Measurements from ENCODE around the gene ISG20L2.

ISG20L2 gene

DNA sequence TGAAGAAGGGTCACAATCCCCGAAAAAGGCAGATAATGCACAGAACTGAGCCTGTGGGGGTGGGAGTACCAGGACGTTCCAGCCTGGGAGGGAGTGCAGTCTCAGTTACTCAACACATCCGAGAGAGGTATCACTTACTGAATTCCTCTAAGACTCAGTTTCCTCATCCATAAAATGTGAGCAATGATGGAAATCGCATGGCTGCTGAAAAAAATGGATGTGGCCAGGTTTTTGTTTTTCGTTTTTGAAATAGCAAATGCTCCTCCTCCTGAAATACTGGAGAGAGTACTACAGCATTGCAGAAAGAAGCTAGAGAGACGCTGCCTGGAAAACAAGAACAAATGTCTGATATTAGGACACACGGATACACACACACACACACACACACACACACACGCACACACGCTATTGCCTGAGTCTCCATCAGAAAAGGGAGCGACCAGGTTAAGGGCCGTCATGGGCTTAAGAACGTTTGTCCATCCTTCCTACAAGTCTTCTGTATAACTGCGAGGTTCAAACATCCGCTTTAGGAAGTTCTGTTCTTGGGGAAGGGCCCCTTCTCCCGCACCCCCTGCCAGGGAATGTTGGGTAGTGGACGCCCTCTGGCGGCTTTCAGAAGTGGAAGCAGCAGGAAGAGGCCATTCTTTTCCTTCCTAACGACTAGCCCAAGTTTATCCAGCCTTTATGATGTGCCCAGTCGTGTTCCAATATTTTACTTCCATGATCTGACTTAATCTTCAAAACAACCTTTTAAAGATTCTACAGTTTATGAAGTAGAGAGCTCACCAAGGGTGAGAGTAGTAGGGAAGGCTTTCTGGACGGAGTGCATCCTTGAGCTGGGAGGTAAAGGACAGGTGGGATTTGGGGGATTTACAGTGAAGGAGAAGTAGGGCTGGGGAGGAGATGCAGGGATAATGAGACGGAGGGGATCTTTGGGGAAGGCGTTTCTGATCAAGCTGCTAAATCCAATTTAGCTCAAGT, 50.7 kb downstream of the ISG20L2 start:
- TF ChIP-seq, protein P1, sequence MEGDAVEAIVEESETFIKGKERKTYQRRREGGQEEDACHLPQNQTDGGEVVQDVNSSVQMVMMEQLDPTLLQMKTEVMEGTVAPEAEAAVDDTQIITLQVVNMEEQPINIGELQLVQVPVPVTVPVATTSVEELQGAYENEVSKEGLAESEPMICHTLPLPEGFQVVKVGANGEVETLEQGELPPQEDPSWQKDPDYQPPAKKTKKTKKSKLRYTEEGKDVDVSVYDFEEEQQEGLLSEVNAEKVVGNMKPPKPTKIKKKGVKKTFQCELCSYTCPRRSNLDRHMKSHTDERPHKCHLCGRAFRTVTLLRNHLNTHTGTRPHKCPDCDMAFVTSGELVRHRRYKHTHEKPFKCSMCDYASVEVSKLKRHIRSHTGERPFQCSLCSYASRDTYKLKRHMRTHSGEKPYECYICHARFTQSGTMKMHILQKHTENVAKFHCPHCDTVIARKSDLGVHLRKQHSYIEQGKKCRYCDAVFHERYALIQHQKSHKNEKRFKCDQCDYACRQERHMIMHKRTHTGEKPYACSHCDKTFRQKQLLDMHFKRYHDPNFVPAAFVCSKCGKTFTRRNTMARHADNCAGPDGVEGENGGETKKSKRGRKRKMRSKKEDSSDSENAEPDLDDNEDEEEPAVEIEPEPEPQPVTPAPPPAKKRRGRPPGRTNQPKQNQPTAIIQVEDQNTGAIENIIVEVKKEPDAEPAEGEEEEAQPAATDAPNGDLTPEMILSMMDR (IDR thresholded peaks at IDR 0.05; ENCODE audit: control insufficient read depth, extremely low read depth, insufficient read depth) = peak; percentile 77
- H3K4me3 ChIP-seq (ENCODE audit: low read depth, low read length) = no peak overlapping the region
- DNase-seq (ENCODE audit: low read depth) = no peak

DNA sequence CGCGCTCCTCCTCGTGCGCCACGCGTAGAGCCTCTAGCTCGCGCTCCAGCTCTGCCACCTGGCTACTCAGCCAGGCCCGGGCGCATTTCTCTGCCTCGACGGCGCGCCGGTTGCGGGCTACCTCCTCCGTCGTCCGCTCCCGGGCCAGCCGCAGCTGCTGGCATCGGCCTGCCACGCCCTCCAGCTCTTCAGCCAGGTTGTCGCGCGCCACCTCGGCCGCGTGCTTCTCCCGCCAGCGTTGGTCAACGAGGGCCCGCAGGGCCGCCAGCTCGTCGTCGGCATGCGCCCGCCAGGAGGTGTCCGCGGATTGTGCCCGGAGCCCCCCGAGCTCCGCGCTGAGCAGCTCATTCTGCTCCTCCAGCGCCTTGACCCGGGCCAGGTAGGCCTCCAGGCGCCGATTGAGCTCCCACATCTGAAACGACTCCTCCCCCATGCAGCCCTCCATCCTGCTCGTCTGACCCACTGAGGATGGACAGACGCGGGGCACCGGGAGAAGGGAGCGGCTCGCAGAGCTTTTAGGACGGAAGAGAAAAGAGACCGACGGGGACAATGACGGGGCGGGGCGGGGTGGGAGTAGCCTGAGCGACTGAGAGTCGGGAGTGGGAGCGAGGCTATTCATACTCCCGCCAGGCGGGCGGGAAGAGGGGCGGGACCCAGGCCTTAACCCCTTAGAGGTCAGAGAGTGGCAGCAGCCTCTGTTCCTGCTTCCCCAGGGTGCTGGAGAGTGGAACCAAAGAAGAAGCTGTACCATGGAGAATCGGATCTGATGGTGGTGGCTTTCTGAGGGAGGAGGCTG, 51.5 kb downstream of the ISG20L2 start, which contains the start of gene NES:
Gene NES (minus strand): TSS at position 588 of the 796 bp plus-strand sequence. CDS start 143 bp downstream, at position 445.
- H3K4me3 ChIP-seq (ENCODE audit: low read depth, low read length) = no peak within 1 kb of the TSS
- TF ChIP-seq, protein P1 (IDR thresholded peaks at IDR 0.05; ENCODE audit: control insufficient read depth, extremely low read depth, insufficient read depth) = no peak
- DNase-seq (ENCODE audit: low read depth) = no peak

DNA sequence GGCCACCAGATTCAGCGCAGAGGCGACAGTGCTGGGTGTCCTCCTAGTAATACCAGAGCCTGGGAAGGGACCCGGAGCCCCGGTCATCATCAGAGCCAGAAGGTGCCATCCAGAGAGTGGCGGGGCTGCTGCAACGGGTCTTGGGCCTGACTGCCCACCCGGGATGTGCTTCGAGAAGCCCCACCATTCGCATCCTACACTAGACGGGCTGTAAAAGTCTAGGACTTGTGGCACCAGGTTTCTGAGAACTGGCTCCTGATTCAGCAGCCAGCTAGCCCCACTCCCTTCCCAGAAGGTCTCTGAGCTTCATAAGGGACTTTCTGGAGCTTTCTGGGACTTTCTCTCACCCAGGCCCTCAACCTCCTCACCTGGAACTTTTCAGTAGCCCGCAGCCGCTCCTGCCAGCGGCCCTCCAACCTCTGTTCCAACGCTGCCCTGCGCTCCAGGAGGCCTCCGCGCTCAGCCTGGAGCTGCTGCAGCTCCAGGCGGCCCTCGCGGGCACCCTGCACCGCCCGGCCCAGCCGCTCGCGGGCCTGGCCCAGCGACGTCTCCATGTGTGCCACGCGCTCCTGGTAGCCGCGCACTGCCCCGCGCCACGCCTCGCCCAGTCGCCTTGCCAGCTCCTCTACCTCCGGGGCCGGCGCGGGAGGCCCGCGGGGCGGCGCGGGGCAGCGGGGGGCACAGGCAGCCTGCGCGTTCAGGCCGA, 52.3 kb downstream of the ISG20L2 start:
- H3K4me3 ChIP-seq (ENCODE audit: low read depth, low read length) = no peak overlapping the region
- DNase-seq (ENCODE audit: low read depth) = no peak
- TF ChIP-seq, protein P1 (IDR thresholded peaks at IDR 0.05; ENCODE audit: control insufficient read depth, extremely low read depth, insufficient read depth) = no peak

DNA sequence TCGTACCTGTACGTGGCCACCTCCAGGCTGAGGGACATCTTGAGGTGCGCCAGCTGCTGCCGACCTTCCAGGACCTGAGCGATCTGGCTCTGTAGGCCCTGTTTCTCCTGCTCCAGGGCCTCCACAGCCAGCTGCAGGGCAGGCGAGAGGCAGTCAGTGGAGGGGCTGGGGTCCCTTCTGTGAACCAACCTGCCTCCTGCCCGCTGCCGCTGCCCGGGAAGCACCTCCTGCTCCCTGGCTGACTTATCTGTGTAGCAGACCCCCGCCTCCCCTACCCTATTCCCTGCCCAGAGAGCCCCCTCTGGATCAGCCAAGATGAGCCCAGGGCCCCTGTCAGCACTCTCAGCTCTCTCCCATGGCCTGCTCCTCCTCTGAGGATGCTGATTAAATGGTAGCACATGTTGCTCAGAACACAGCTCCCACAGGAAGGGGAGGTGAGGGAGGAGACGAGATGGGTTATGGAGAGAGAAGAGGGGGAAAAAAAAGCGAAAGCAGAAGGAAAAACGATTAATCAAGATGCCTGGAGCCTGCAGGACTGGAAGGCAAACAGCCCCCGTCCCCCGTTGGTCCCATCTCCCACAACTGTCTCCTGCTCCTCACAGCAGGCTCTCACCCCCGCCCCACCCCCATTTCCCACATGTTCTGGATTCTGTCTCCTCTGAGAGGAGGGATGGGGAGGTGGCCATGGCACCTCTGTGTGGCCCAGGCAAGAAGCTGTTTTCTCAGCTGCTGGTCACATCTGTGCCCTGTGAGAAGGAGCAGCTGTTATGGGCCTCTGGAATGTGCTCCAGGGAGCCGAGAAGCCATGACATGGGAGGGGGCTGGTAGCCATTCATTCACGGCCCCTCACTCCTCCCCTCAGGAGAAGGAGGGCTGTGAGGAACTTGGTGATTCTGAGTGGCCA, 53.1 kb downstream of the ISG20L2 start:
- TF ChIP-seq, protein P1 (IDR thresholded peaks at IDR 0.05; ENCODE audit: control insufficient read depth, extremely low read depth, insufficient read depth) = no peak
- DNase-seq (ENCODE audit: low read depth) = no peak
- H3K4me3 ChIP-seq (ENCODE audit: low read depth, low read length) = no peak overlapping the region

DNA sequence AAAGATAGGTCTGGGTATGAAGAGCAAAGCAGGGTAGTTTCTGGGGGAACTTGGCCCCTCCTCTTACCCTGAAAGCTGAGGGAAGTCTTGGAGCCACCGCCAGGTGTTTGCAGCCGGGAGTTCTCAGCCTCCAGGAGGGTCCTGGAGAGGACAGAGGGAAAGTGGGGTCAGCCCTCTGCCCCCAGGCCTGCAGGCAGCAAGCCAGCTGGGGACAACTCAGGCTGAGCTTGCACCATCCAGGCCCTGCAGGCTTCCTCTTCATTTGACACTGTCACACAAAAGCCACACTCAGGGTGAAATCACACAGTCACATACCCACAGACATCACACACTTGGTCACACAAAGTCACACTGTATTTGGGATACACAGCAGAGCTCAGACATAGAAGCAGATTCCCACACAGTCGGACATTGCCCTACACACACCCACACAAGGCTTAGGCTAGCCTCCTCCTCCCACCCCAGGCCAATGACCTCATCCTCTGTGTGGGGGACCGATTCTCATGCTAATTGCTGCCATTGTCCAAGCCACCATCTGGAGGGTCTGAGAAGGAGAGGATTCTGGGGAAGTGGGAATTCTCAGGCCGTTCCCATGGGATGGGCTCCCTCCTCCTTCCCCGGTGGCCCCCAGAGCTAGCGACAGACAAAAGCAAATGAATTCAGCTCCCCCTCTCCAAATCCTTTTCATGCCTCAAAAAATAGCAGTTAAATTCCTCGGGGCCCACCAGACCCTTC, 55.0 kb downstream of the ISG20L2 start:
- no peak overlapping the region for H3K4me3 ChIP-seq (ENCODE audit: low read depth, low read length)
- no peak for DNase-seq (ENCODE audit: low read depth)
- TF ChIP-seq, protein P1 (IDR thresholded peaks at IDR 0.05; ENCODE audit: control insufficient read depth, extremely low read depth, insufficient read depth) = no peak

Measured in LNCaP clone FGC (cell line).